Lower leg skin (tissue), 4 donors: ENCODE measurements around the gene PFDN1. TPM values are rescaled to one million over a fixed set of nuclear protein-coding genes. Genes with fewer than 3 reads are reported as not detected.

Experiments
- DNase-seq, 2 donors: peaks; one replicate each; pipeline ENCODE4 v3.0.0-alpha.2; 2019; ENCODE audit warnings: low spot score in 2 of 2
- H3K4me3 ChIP-seq: fragments of 200-600 bp; sonication (generic); 2 replicates; pipeline ENCODE4 v1.5.1; 2017; ENCODE audit warnings: mild to moderate bottlenecking, low read depth; ENCODE audit not compliant: poor library complexity, severe bottlenecking
- CTCF ChIP-seq, 3 donors: fragments of 450-650 bp; IDR thresholded peaks; one replicate each; pipeline ENCODE4 v1.5.1; 2016; ENCODE audit warnings: antibody characterized with exemption in 3 of 3, mild to moderate bottlenecking in 3 of 3, moderate library complexity in 2 of 3
- POLR2A ChIP-seq, 2 donors: fragments of 450-650 bp; IDR thresholded peaks; one replicate each; pipeline ENCODE4 v1.6.1; 2016 to 2017; ENCODE audit warnings: antibody characterized with exemption in 2 of 2, mild to moderate bottlenecking in 1 of 2, moderate library complexity in 1 of 2
- WGBS, 2 donors: methylation state at CpG; one replicate each; pipeline ENCODE4 v1.1.5; 2018; 5-methylcytosine and 5-hydroxymethylcytosine counted together
- intact Hi-C: fragments of 100-400 bp; cut with DNase I; formaldehyde crosslinking; loops from one replicate; pipeline ENCODE4 v1.15.0; 2023; ENCODE audit warnings: low total_unique reads
- total RNA-seq, 4 donors: library from RNA; depleted of rRNA; stranded (reverse); fragments of >200 nt; gene quantifications; one replicate each; pipeline ENCODE4 v1.1.0, GENCODE V29; 2016

PFDN1 gene
- total RNA-seq, 4 donors from 2014 or later, result 43.3 to 78.6 (median 59.7) TPM

GRCh38 chr5:140232731-140233130, 70.2 kb downstream of the PFDN1 start:
- no peak for DNase-seq
- 85 to 90% methylated on average over 1 of the region's 1 CpG for WGBS, 2 donors
- intact Hi-C loops, result no loop called here
- no peak overlapping the region for H3K4me3 ChIP-seq
- no peak for TF ChIP-seq CTCF (IDR thresholded peaks at IDR 0.05)
- no peak for TF ChIP-seq POLR2A (IDR thresholded peaks at IDR 0.05)

- intact Hi-C loops, result no loop called here
- WGBS, 2 donors, result 88 to 93% methylated on average over 1 of the region's 1 CpG
- no peak for TF ChIP-seq POLR2A (IDR thresholded peaks at IDR 0.05)
- TF ChIP-seq CTCF (IDR thresholded peaks at IDR 0.05), result no peak
- no peak for DNase-seq
- no peak overlapping the region for H3K4me3 ChIP-seq
Observed at GRCh38 chr5:140230373-140230772, 72.5 kb downstream of the PFDN1 start.

- TF ChIP-seq CTCF (IDR thresholded peaks at IDR 0.05), result no peak
- no peak for TF ChIP-seq POLR2A (IDR thresholded peaks at IDR 0.05)
- no peak overlapping the region for H3K4me3 ChIP-seq
- DNase-seq, result no peak
- WGBS, 2 donors, result 88 to 91% methylated on average over 7 of the region's 7 CpGs
- intact Hi-C loops, result no loop called here
Observed at GRCh38 chr5:140228364-140228837, 74.5 kb downstream of the PFDN1 start.

GRCh38 chr5:140227046-140227445, 75.9 kb downstream of the PFDN1 start:
- 84 to 96% methylated on average over 2 of the region's 2 CpGs for WGBS, 2 donors
- no peak overlapping the region for H3K4me3 ChIP-seq
- DNase-seq, result no peak
- intact Hi-C loops, result no loop called here
- TF ChIP-seq CTCF (IDR thresholded peaks at IDR 0.05), result no peak
- TF ChIP-seq POLR2A (IDR thresholded peaks at IDR 0.05), result no peak

- DNase-seq, result no peak
- TF ChIP-seq POLR2A (IDR thresholded peaks at IDR 0.05) (no peak), CTCF (IDR thresholded peaks at IDR 0.05) (no peak)
- 50 to 62% methylated on average over 3 of the region's 3 CpGs for WGBS, 2 donors
- H3K4me3 ChIP-seq, result no peak overlapping the region
- intact Hi-C loops, result no loop called here
Observed at GRCh38 chr5:140225396-140225795, 77.5 kb downstream of the PFDN1 start.

GRCh38 chr5:140224658-140225057, 78.2 kb downstream of the PFDN1 start:
- intact Hi-C loops, result no loop called here
- H3K4me3 ChIP-seq, result no peak overlapping the region
- TF ChIP-seq CTCF (IDR thresholded peaks at IDR 0.05) (no peak), POLR2A (IDR thresholded peaks at IDR 0.05) (no peak)
- 95 to 97% methylated on average over 3 of the region's 3 CpGs for WGBS, 2 donors
- DNase-seq, result no peak
